Endothelial cell of umbilical vein (primary cell): Measurements from ENCODE around the gene KATNB1. TPM values are rescaled to one million over a fixed set of nuclear protein-coding genes. Genes with fewer than 3 reads are reported as not detected.

Experiments used
- BruUV-seq: library from RNA; stranded (reverse); fragments of 400-500 nt; replicated peaks from 2 replicates; lab custom pipeline; 2021; lab: Mats Ljungman, UMichigan
- CTCF ChIA-PET: fragments of 300-600, 350-600 bp; sonication (Branson Sonifier 250); formaldehyde crosslinking; loops from one replicate; lab custom pipeline; 2021; ENCODE audit warnings: antibody characterized with exemption, inconsistent platforms; lab: Charles Lee
- POLR2A ChIA-PET: fragments of 300-600, 350-600 bp; sonication (Branson Sonifier 250); formaldehyde crosslinking; loops from one replicate; lab custom pipeline; 2021; ENCODE audit warnings: antibody characterized with exemption, inconsistent platforms; lab: Charles Lee
- DNase-seq: peaks from one replicate; pipeline ENCODE4 v3.0.0-alpha.2; 2011; ENCODE audit warnings: low read depth, low spot score
- FAIRE-seq: peaks from 2 replicates; lab custom pipeline; 2011; peaks lifted over from hg19 to GRCh38; lab: Jason Lieb, UNC
- H2AFZ ChIP-seq: 2 replicates; pipeline ENCODE4 v1.6.0; 2012; ENCODE audit warnings: low read depth, low read length, control low read depth, inconsistent platforms
- H3K27ac ChIP-seq: 2 replicates; pipeline ENCODE4 v1.5.1; 2011; ENCODE audit warnings: low read depth, mild to moderate bottlenecking, control low read depth, low read length, moderate library complexity; ENCODE audit not compliant: insufficient read depth
- H3K27me3 ChIP-seq, 2 experiments: 2 replicates each; pipeline versions ENCODE4 v1.6.0 to v1.6.1; 2011; ENCODE audit warnings: low read length in 2 of 2, mixed read lengths in 1 of 2; ENCODE audit not compliant: control insufficient read depth in 2 of 2, insufficient read depth in 2 of 2
- H3K36me3 ChIP-seq, 2 experiments: 2 replicates in 1 of 2; 3 replicates in 1 of 2; pipeline ENCODE4 v1.5.1; 2011; ENCODE audit warnings: low read length in 2 of 2, mild to moderate bottlenecking in 1 of 2, moderate library complexity in 1 of 2; ENCODE audit not compliant: control insufficient read depth in 2 of 2, insufficient read depth in 2 of 2; ENCODE audit errors: extremely low read depth in 1 of 2
- H3K4me1 ChIP-seq: 3 replicates; pipeline ENCODE4 v1.5.1; 2011; ENCODE audit warnings: mild to moderate bottlenecking, low read length; ENCODE audit not compliant: control insufficient read depth, insufficient read depth; ENCODE audit errors: extremely low read depth
- H3K4me2 ChIP-seq: 2 replicates; pipeline ENCODE4 v1.6.1; 2011; ENCODE audit warnings: low read length, control low read depth, mixed read lengths; ENCODE audit not compliant: insufficient read depth
- H3K4me3 ChIP-seq, 3 experiments: fragments of 200-600 bp in 1 of 3; sonication (generic), shearing (Covaris generic) in 1 of 3; replicated peaks in 1 of 3; 2 replicates each; pipeline ENCODE4 v1.5.1; 2011 to 2016; ENCODE audit warnings: control low read depth in 3 of 3, low read length in 3 of 3, mild to moderate bottlenecking in 2 of 3, inconsistent platforms in 1 of 3, low read depth in 1 of 3, moderate library complexity in 1 of 3; ENCODE audit not compliant: insufficient read depth in 1 of 3
- H3K79me2 ChIP-seq: 2 replicates; pipeline ENCODE4 v1.6.0; 2012; ENCODE audit warnings: low read length, inconsistent platforms; ENCODE audit not compliant: control insufficient read depth, insufficient read depth
- H3K9ac ChIP-seq: replicated peaks from 2 replicates; pipeline ENCODE3; 2011; ENCODE audit warnings: low read length, control low read depth; ENCODE audit not compliant: insufficient read depth; ENCODE audit errors: extremely low read depth
- H3K9me1 ChIP-seq: replicated peaks from 3 replicates; pipeline ENCODE4 v1.6.0; 2011; ENCODE audit warnings: mild to moderate bottlenecking, low read length; ENCODE audit not compliant: control insufficient read depth, insufficient read depth; ENCODE audit errors: extremely low read depth
- H3K9me3 ChIP-seq: replicated peaks from 2 replicates; pipeline ENCODE4 v1.5.1; 2012; ENCODE audit warnings: low read length, inconsistent platforms; ENCODE audit not compliant: control insufficient read depth, insufficient read depth
- H4K20me1 ChIP-seq: replicated peaks from 2 replicates; pipeline ENCODE3; 2011; ENCODE audit warnings: mild to moderate bottlenecking, low read length; ENCODE audit not compliant: control insufficient read depth, insufficient read depth; ENCODE audit errors: extremely low read depth
- CTCF ChIP-seq, 2 donors: IDR thresholded peaks; 1 replicate in 1 of 2; 2 replicates in 1 of 2; pipeline ENCODE4 v1.5.1; 2011; ENCODE audit warnings: low read length in 2 of 2, mild to moderate bottlenecking in 2 of 2, moderate library complexity in 2 of 2, control low read depth in 1 of 2, inconsistent platforms in 1 of 2, low read depth in 1 of 2; ENCODE audit not compliant: insufficient read depth in 1 of 2; ENCODE audit errors: extremely low read depth in 1 of 2
- EZH2 ChIP-seq: IDR thresholded peaks from 2 replicates; pipeline ENCODE4 v1.6.1; 2012; ENCODE audit warnings: borderline replicate concordance, low read depth, mild to moderate bottlenecking, moderate library complexity, low read length, inconsistent platforms; ENCODE audit not compliant: severe bottlenecking
- FOS ChIP-seq: IDR thresholded peaks from 2 replicates; pipeline ENCODE4 v1.6.1; 2011; ENCODE audit warnings: mild to moderate bottlenecking, low read length, moderate library complexity, borderline replicate concordance; ENCODE audit not compliant: insufficient read depth
- GATA2 ChIP-seq: IDR thresholded peaks from 2 replicates; pipeline ENCODE4 v1.7.0; 2011; ENCODE audit warnings: low read depth, mild to moderate bottlenecking, moderate library complexity, mixed read lengths, low read length; ENCODE audit not compliant: insufficient read length, insufficient read depth
- JUN ChIP-seq: IDR thresholded peaks from 2 replicates; pipeline ENCODE4 v1.6.1; 2011; ENCODE audit warnings: borderline replicate concordance, low read depth; ENCODE audit not compliant: insufficient read length, insufficient read depth
- MAX ChIP-seq: IDR thresholded peaks from 2 replicates; pipeline ENCODE4 v1.6.1; 2011; ENCODE audit not compliant: insufficient read depth, insufficient read length
- MYC ChIP-seq: IDR thresholded peaks from one replicate; pipeline ENCODE4 v1.6.1; 2011; ENCODE audit warnings: mild to moderate bottlenecking, low read depth, low read length
- POLR2A ChIP-seq: IDR thresholded peaks from 2 replicates; pipeline ENCODE4 v1.6.1; 2012; ENCODE audit warnings: low read depth, mild to moderate bottlenecking, control low read depth, low read length
- POLR2AphosphoS5 ChIP-seq: IDR thresholded peaks from 2 replicates; pipeline ENCODE4 v1.6.1; 2012; ENCODE audit warnings: low read depth, mild to moderate bottlenecking, control low read depth, low read length, moderate library complexity; ENCODE audit not compliant: insufficient read depth
- dilution Hi-C: fragments of 300-500 bp; cut with MboI; formaldehyde crosslinking; loops from one replicate; pipeline ENCODE4 v1.15.0; 2019; ENCODE audit warnings: low sequenced_read_pairs; ENCODE audit not compliant: extremely low pct_ligation_motif_present
- intact Hi-C: fragments of 100-400 bp; cut with micrococcal nuclease; formaldehyde crosslinking; loops from one replicate; pipeline ENCODE4 v1.10.0; 2022
- polyA plus RNA-seq, 4 experiments: library from polyadenylated mRNA; depleted of rRNA in 3 of 4; stranded (reverse) in 3 of 4; unstranded in 1 of 4; fragments of >200 nt; gene quantifications; 2 replicates each; pipeline versions ENCODE4 v1.2.1 to v1.2.3, GENCODE V29; 2011 to 2012; ENCODE audit warnings: missing spikeins in 1 of 4
- total RNA-seq: library from RNA; stranded (reverse); gene quantifications from 2 replicates; pipeline ENCODE4 v1.2.3, GENCODE V29; 2021

The KATNB1 gene
- total and polyA plus RNA-seq, 2 donors (not counting 3 experiments of a cell fraction or from before 2014, with no cell fraction given) = 25.9 to 35.9 TPM

GRCh38 chr16:57725976-57726375 is 9.6 kb upstream of the KATNB1 start:
- Histone ChIP-seq H3K4me3 (no peak overlapping the region), H4K20me1 (no peaks in the 10 kb centered on the region), H2AFZ (no peak overlapping the region), H3K9me1 (no peaks in the 10 kb centered on the region), H3K79me2 (no peaks in the 10 kb centered on the region), H3K9ac (no peak overlapping the region), H3K27ac (no peak overlapping the region), H3K4me2 (no peak overlapping the region), H3K4me1 (no peaks in the 10 kb centered on the region), H3K36me3 (no peaks in the 10 kb centered on the region), H3K9me3 (no peaks in the 10 kb centered on the region), H3K27me3 (no peaks in the 10 kb centered on the region)
- intact Hi-C loops (no loop called here), dilution Hi-C loops (no loop called here)
- CTCF ChIA-PET = interaction anchor here (1.9 to 5.3 kb wide), 2 partner anchors 10 to 135 kb away, joined by 14 to 43 read pairs; partner anchors contain the start of gene KATNB1
- TF ChIP-seq POLR2AphosphoS5 (no peak), JUN (no peak), GATA2 (no peak)
- FAIRE-seq (no peak), DNase-seq (no peak)
- no TSS peak for BruUV-seq
- POLR2A ChIA-PET = no interaction called here

DNA sequence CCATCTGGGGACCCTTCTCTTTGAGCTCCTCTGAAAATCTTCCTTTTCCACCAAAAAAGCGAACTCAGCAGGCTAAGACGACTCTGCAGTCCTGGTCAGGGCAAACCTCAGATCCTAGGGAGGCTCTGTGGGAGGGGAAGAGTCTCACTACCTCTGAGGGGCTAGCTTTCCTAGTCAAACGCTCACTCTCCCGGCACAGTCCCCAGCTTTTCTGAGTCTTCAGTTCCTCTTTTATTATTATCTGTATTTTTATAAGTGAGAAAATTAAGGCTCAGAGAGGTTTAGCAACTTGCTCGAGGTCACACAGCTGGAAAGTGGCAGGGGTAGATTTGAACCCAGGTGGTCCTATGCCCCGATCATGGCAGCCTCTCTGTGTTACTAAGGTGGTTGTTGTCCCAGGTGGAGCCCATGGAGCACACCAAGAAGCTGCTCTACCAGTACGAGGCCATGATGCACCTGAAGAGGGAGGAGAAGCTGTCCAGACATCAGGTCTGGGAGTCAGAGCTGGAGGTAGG is 9.1 kb upstream of the KATNB1 start:
- H3K4me2 ChIP-seq = no peak overlapping the region
- BruUV-seq = no TSS peak
- no peaks in the 10 kb centered on the region for H4K20me1 ChIP-seq
- POLR2A ChIA-PET = no interaction called here
- intact Hi-C loops = no loop called here
- H3K27ac ChIP-seq = no peak overlapping the region
- no peaks in the 10 kb centered on the region for H3K9me3 ChIP-seq
- FAIRE-seq = no peak
- no peak overlapping the region for H2AFZ ChIP-seq
- TF ChIP-seq FOS = no peak
- TF ChIP-seq JUN = no peak
- TF ChIP-seq MYC = no peak
- TF ChIP-seq GATA2 = no peak
- TF ChIP-seq EZH2 = no peak
- no peak for TF ChIP-seq POLR2AphosphoS5
- no peak for TF ChIP-seq CTCF (IDR thresholded peaks at IDR 0.05; ENCODE audit: extremely low read depth in 1 of 2, insufficient read depth in 1 of 2, low read depth in 1 of 2, low read length in 2 of 2)
- TF ChIP-seq POLR2A = no peak
- no peak for TF ChIP-seq MAX
- CTCF ChIA-PET = interaction anchor here (1.9 to 5.3 kb wide), 2 partner anchors 9 to 135 kb away, joined by 14 to 43 read pairs; partner anchors contain the start of gene KATNB1
- no peak overlapping the region for H3K4me3 ChIP-seq
- no peaks in the 10 kb centered on the region for H3K27me3 ChIP-seq
- no peak for DNase-seq
- H3K4me1 ChIP-seq = no peaks in the 10 kb centered on the region
- dilution Hi-C loops = no loop called here
- no peak overlapping the region for H3K9ac ChIP-seq
- no peaks in the 10 kb centered on the region for H3K79me2 ChIP-seq
- no peaks in the 10 kb centered on the region for H3K9me1 ChIP-seq
- H3K36me3 ChIP-seq = no peaks in the 10 kb centered on the region
